Measurements from ENCODE around the gene FAM241B.

Gene FAM241B

GRCh38 chr10:69668721-69669120 is 38.7 kb downstream of the FAM241B start:
- FAIRE-seq, result no peak

- no peak for FAIRE-seq
These were observed 39.4 kb downstream of the FAM241B start for GRCh38 chr10:69669409-69669808.

GRCh38 chr10:69673521-69673920 is 43.5 kb downstream of the FAM241B start:
- FAIRE-seq, result no peak

- FAIRE-seq, result no peak
These were observed 44.7 kb downstream of the FAM241B start for GRCh38 chr10:69674786-69675185.

- FAIRE-seq, result no peak
These were observed 46.3 kb downstream of the FAM241B start for GRCh38 chr10:69676301-69676700.

GRCh38 chr10:69677985-69678654 is 48.1 kb downstream of the FAM241B start:
- FAIRE-seq, result no peak

GRCh38 chr10:69679736-69680135 is 49.7 kb downstream of the FAM241B start:
- no peak for FAIRE-seq

GRCh38 chr10:69680610-69681009 is 50.6 kb downstream of the FAM241B start:
- FAIRE-seq, result no peak

GRCh38 chr10:69681436-69681835 is 51.4 kb downstream of the FAM241B start:
- no peak for FAIRE-seq

- no peak for FAIRE-seq
These were observed 53.0 kb downstream of the FAM241B start for GRCh38 chr10:69682955-69683474.

Data from colon (tissue), 2 donors.